GM13977 (cell line): ENCODE measurements around the gene ZNF740.

Source experiments
- DNase-seq: peaks from one replicate; pipeline ENCODE4 v3.0.0; 2012; ENCODE audit warnings: low spot score
- in situ Hi-C: fragments of 300-500 bp; cut with MboI; formaldehyde crosslinking; loops from one replicate; pipeline ENCODE4 v1.12.0; 2022; ENCODE audit warnings: low sequenced_read_pairs, low pct_unique_long_range_greater_than_20kb, mixed read lengths, inconsistent platforms; ENCODE audit not compliant: unreplicated experiment
- TF ChIP-seq, protein P1 (sequence below): IDR thresholded peaks from 2 replicates; pipeline ENCODE4 v1.5.1; 2012; ENCODE audit warnings: mild to moderate bottlenecking, control low read depth; ENCODE audit not compliant: insufficient read depth; ENCODE audit errors: extremely low read depth, missing control alignments

Gene ZNF740

DNA sequence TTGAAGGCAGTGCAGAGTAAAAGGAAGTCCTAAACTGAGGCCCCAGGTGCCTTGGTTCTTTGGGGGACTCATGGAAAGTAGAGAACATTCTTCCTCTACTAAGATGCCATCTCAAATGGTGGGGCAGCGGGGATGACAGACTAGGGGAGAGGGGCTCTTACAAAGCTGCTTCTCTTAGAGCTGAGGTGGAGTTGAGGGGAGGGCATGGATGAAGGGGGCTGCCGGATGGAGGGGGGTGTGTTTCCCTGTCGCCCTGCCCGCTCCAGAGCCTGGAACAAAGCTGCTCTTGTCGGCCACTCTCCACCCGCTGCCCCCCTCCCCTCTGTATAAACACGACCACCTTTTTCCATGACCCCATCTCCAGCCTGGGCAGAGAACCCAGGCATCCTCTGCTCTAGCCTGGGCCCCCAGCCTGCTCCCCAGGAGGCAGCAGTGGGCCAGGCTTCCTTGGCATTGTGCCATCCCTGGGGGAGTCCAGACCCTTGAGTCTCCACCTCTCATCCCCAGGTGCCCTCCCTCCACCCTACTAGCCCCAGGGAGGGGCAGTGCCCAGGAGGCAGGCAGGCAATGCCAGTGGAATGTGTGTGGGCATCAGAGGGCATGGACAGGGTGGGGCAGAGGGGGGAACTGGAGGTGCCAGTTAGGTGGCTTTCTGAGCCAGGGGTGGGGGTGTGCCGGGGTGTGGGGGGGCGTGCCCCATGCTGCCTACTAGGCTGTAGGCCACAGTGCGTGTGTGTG, 49.8 kb downstream of the ZNF740 start:
- in situ Hi-C loops: no loop called here
- no peak for DNase-seq
- TF ChIP-seq, protein P1, sequence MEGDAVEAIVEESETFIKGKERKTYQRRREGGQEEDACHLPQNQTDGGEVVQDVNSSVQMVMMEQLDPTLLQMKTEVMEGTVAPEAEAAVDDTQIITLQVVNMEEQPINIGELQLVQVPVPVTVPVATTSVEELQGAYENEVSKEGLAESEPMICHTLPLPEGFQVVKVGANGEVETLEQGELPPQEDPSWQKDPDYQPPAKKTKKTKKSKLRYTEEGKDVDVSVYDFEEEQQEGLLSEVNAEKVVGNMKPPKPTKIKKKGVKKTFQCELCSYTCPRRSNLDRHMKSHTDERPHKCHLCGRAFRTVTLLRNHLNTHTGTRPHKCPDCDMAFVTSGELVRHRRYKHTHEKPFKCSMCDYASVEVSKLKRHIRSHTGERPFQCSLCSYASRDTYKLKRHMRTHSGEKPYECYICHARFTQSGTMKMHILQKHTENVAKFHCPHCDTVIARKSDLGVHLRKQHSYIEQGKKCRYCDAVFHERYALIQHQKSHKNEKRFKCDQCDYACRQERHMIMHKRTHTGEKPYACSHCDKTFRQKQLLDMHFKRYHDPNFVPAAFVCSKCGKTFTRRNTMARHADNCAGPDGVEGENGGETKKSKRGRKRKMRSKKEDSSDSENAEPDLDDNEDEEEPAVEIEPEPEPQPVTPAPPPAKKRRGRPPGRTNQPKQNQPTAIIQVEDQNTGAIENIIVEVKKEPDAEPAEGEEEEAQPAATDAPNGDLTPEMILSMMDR: no peak

DNA sequence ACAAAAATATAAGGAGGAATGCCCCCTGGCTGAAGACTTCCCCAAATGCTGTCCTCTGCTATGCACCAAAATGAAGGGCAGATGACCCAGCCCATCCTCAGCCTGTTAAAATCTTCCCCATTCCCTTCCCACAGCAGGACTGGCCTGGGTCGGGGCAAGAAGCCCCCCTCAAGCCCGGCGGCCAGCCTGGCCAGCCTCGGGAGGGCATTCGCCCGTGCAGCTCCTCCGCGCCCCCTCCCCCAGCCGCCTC, 51.1 kb downstream of the ZNF740 start:
- DNase-seq: no peak
- in situ Hi-C loops: no loop called here
- TF ChIP-seq, protein P1: no peak

DNA sequence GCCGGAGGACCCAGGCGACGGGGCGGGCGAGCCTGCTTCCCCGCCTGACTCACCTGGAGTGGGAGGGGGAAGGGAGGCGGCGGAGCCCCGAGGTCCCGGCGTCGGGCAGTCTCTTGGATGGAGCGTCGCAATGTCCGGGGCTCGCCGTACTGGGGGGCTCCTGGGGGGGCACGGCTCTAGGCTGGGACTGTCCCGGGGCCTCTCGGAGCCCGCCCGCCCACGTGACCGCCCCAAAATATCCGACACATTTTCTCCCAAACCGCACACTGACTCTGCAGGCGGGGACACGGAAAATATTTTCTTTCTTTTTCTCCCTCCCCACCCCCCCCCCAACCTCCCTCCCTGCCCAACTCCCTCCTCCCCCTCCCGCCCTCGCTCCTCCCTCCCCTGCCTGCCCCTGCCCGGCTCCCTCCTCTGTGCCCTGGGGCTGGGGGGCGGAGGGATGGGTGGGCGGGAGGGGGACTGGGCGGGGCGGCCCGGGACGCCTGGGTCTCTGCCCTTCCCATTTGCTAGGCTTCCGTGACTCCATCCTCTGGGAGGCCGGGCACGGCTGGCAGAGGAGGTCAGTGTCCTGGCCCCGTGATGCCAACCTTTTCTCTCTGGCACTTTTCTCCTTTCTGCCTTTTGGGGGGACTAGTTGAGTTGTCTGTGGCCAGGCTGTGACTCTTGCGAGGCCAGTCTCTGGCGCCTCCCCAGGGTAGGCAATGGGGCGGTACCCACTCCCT, 51.6 kb downstream of the ZNF740 start, which contains the start of gene RARG:
Gene RARG (minus strand): TSS at position 289 of the 725 bp plus-strand sequence. CDS start 4,664 bp downstream, outside the sequence.
- peak; percentile 68 for DNase-seq
- in situ Hi-C loops: no loop called here
- TF ChIP-seq, protein P1: peak; percentile 14

DNA sequence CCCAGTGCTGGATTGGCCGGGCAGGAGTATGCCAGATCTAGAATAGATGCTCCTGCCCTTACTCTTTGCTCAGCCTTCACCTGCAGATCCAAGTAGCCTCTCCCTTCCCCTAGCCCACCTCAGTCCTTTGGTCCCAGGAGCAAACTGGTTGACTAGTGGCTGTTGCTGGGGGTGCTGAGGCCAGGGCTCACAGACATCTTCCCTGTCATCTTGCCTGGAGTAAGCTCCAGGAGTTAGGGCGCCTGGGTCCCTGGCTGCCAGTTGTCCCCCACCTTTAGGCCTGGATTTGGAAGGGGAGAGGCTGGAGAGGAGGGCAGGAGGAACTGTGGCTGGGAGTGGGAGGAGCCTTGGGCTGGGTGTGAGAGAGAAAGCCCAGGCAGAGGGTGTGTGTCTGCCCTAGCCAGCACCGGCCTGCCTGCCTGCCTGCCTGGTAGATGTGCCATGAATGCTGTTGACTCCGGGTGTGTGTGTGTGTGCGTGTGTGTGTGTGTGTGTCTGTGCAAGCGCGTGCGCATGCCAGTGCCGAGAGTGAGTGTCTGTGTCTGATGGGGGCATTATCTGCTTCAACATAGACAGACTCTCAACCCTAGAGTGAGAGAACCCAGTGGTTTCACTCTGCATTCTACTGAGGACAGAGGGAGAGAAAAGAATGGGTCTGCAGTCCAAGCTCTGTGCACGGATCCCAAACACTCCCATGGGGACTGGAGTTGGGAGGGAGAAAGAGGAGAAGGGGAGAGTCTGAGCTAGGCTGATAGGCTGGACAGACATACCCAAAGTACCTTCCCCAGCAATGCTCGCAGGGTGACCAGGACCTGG, 52.3 kb downstream of the ZNF740 start:
- TF ChIP-seq, protein P1: no peak
- in situ Hi-C loops: no loop called here
- no peak for DNase-seq

DNA sequence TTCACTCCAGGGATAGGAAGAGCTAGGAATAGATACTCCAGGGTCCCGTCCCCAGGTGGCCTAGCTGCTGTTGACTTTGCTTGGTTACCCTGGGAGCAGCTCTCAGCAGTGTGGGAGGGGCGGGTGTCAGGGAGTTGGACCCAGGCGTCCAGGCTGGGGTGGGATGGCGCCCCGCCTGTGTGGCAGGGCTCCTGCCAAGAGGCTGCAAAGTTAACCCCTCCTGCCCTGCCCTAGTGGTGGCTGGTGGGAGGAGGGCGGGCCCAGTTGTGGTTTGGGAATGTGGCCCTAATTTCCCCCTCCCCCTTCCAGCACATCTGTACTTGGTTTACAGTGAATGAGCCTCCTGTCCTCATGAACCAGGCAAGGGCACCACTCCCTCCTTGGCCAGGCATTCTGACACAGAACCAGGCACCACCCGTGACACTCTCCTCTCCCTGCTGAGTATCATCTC, 53.2 kb downstream of the ZNF740 start:
- TF ChIP-seq, protein P1: no peak
- no peak for DNase-seq
- in situ Hi-C loops: no loop called here

DNA sequence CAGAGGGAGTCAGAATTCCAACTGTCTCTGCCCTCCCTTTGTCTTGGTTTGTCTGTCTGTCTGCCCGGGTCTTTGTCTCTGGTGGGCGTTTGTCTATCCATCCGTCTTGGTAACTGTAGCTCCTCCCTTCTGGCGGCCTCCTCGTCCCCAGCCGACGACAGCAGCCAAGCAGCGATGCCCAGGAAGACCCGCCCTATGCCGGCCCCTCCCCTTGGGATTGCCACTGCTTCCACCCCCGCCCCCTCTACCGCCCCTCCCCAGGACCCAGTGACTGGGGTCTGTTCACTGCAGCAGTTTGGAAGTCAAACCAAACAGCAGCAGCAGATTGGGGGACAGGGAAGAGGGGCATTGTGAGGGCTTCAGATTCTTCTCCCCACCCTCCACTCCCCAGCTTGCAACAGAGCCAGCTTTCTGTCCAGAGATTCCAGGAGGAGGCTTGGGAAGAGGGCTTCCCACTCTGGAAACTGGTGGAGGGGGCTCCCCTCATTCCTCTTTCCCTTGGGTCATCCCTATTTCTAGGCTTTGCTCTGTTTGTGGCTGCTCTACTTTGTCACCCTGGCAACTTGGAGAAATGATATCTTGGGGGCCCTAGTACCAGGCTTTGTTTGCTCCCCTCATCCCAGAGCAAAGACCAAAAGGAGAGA, 53.9 kb downstream of the ZNF740 start:
- TF ChIP-seq, protein P1: no peak
- DNase-seq: no peak
- in situ Hi-C loops: no loop called here
